HepG2 (cell line): ENCODE data around the gene BDH2.

Experiments used
- BHLHE40 ChIP-seq: IDR thresholded peaks from 2 replicates; pipeline ENCODE4 v1.6.1; 2011; ENCODE audit warnings: low read length, improper control_type of control experiment
- CTCF ChIP-seq: sonication (generic); formaldehyde crosslinking; IDR thresholded peaks from 2 replicates; pipeline ENCODE4 v1.5.0; 2020; ENCODE audit warnings: mild to moderate bottlenecking, missing genetic modification reagents, moderate library complexity
- FOXM1 ChIP-seq: sonication (generic); formaldehyde crosslinking; IDR thresholded peaks from 2 replicates; pipeline ENCODE4 v1.5.0; 2020; ENCODE audit warnings: missing genetic modification reagents
- MNT ChIP-seq: fragments of 450-650 bp; IDR thresholded peaks from 2 replicates; pipeline ENCODE4 v1.6.1; 2016
- NCOA2 ChIP-seq: sonication (generic); formaldehyde crosslinking; IDR thresholded peaks from 2 replicates; pipeline ENCODE4 v1.8.0; 2022; ENCODE audit warnings: inconsistent platforms
- NR2C2 ChIP-seq: sonication (generic); formaldehyde crosslinking; IDR thresholded peaks from 2 replicates; pipeline ENCODE4 v1.4.0; 2020; ENCODE audit warnings: missing genetic modification reagents, mild to moderate bottlenecking, moderate library complexity, borderline replicate concordance
- POLR2A ChIP-seq, 2 experiments: IDR thresholded peaks; 2 replicates each; pipeline ENCODE4 v1.6.1; 2011; ENCODE audit warnings: low read depth in 2 of 2, low read length in 2 of 2, mild to moderate bottlenecking in 1 of 2, moderate library complexity in 1 of 2; ENCODE audit not compliant: insufficient read depth in 1 of 2
- SMC3 ChIP-seq: IDR thresholded peaks from 2 replicates; pipeline ENCODE4 v1.6.1; 2011; ENCODE audit warnings: low read length, improper control_type of control experiment
- ZBTB1 ChIP-seq: sonication (generic); formaldehyde crosslinking; IDR thresholded peaks from 2 replicates; pipeline ENCODE4 v1.4.0; 2020; ENCODE audit warnings: missing genetic modification reagents, borderline replicate concordance
- ZBTB10 ChIP-seq: sonication (generic); formaldehyde crosslinking; IDR thresholded peaks from 2 replicates; pipeline ENCODE4 v1.4.0; 2020; ENCODE audit warnings: missing genetic modification reagents, borderline replicate concordance
- ZNF121 ChIP-seq: sonication (generic); formaldehyde crosslinking; IDR thresholded peaks from 2 replicates; pipeline ENCODE4 v1.5.0; 2020; ENCODE audit warnings: mild to moderate bottlenecking, missing genetic modification reagents
- ZNF614 ChIP-seq: IDR thresholded peaks from 2 replicates; pipeline ENCODE4 v1.6.1; 2018; ENCODE audit warnings: missing biosample characterization, missing genetic modification reagents, inconsistent platforms, borderline replicate concordance
- ZNF7 ChIP-seq: IDR thresholded peaks from 2 replicates; pipeline ENCODE4 v1.6.1; 2016; ENCODE audit warnings: missing biosample characterization, missing genetic modification reagents

- TF ChIP-seq ZNF614 (CRISPR knock-in tag) = no peak
- no peak for TF ChIP-seq NCOA2
- TF ChIP-seq BHLHE40 = no peak
- no peak for TF ChIP-seq ZBTB1 (CRISPR knock-in tag)
- no peak for TF ChIP-seq NR2C2 (CRISPR knock-in tag)
- TF ChIP-seq POLR2A (IDR thresholded peaks at IDR 0.05; ENCODE audit: insufficient read depth in 1 of 2, low read depth in 2 of 2, low read length in 2 of 2) = no peak
- no peak for TF ChIP-seq MNT
- no peak for TF ChIP-seq ZNF121 (CRISPR knock-in tag)
- TF ChIP-seq CTCF = no peak
- no peak for TF ChIP-seq SMC3
- no peak for TF ChIP-seq ZBTB10 (CRISPR knock-in tag)
- TF ChIP-seq ZNF7 (CRISPR knock-in tag) = no peak
- TF ChIP-seq FOXM1 (CRISPR knock-in tag) = no peak
Observed at GRCh38 chr4:103074744-103075434, 24.7 kb downstream of the BDH2 start.
